H9 (cell line): ENCODE measurements around the gene SLBP. TPM values are rescaled to one million over a fixed set of nuclear protein-coding genes. Genes with fewer than 3 reads are reported as not detected.

Experiments
- DNase-seq: peaks from one replicate; pipeline ENCODE4 v3.0.0-alpha.2; 2017
- H2AFZ ChIP-seq: one replicate; pipeline ENCODE4 v1.6.1; 2013; ENCODE audit warnings: mild to moderate bottlenecking, low read length, control low read depth, moderate library complexity
- H2AK5ac ChIP-seq: 2 replicates; pipeline ENCODE4 v1.6.1; 2013; ENCODE audit warnings: low read length, control low read depth, mixed read lengths; ENCODE audit not compliant: insufficient read length
- H2BK120ac ChIP-seq: one replicate; pipeline ENCODE4 v1.6.1; 2013; ENCODE audit warnings: low read depth, mild to moderate bottlenecking, low read length, control low read depth, inconsistent platforms; ENCODE audit not compliant: poor library complexity, severe bottlenecking
- H2BK12ac ChIP-seq: 2 replicates; pipeline ENCODE4 v1.6.1; 2013; ENCODE audit warnings: low read length, control low read depth, mixed read lengths, low read depth; ENCODE audit not compliant: insufficient read length
- H2BK15ac ChIP-seq: 2 replicates; pipeline ENCODE4 v1.6.1; 2013; ENCODE audit warnings: low read depth, low read length, control low read depth
- H2BK20ac ChIP-seq: one replicate; pipeline ENCODE4 v1.6.1; 2013; ENCODE audit warnings: low read depth, mild to moderate bottlenecking, low read length, control low read depth, inconsistent platforms; ENCODE audit not compliant: poor library complexity, severe bottlenecking
- H2BK5ac ChIP-seq: 2 replicates; pipeline ENCODE4 v1.6.1; 2013; ENCODE audit warnings: low read length, control low read depth, mixed read lengths; ENCODE audit not compliant: insufficient read length
- H3K14ac ChIP-seq: 2 replicates; pipeline ENCODE4 v1.6.1; 2013; ENCODE audit warnings: low read length, control low read depth; ENCODE audit not compliant: insufficient read depth
- H3K18ac ChIP-seq: 2 replicates; pipeline ENCODE4 v1.6.1; 2013; ENCODE audit warnings: low read depth, mild to moderate bottlenecking, mixed read lengths, low read length, control low read depth; ENCODE audit not compliant: insufficient read length
- H3K23ac ChIP-seq: 2 replicates; pipeline ENCODE4 v1.6.1; 2013; ENCODE audit warnings: low read length, control low read depth, mixed read lengths, low read depth; ENCODE audit not compliant: insufficient read length
- H3K23me2 ChIP-seq: 2 replicates; pipeline ENCODE4 v1.6.1; 2013; ENCODE audit warnings: low read depth, mild to moderate bottlenecking, mixed read lengths, low read length, control low read depth; ENCODE audit not compliant: insufficient read length, poor library complexity, severe bottlenecking
- H3K27ac ChIP-seq: 2 replicates; pipeline ENCODE4 v1.5.1; 2013; ENCODE audit warnings: low read length, control low read depth, mixed read lengths, low read depth; ENCODE audit not compliant: insufficient read length
- H3K27me3 ChIP-seq: 2 replicates; pipeline ENCODE4 v1.6.1; 2013; ENCODE audit warnings: low read length, control low read depth, inconsistent platforms; ENCODE audit not compliant: insufficient read depth
- H3K4ac ChIP-seq: 2 replicates; pipeline ENCODE4 v1.6.1; 2013; ENCODE audit warnings: low read depth, mild to moderate bottlenecking, control low read depth, inconsistent platforms, low read length, moderate library complexity
- H3K4me1 ChIP-seq: 2 replicates; pipeline ENCODE4 v1.6.1; 2013; ENCODE audit warnings: low read length, control low read depth, inconsistent platforms; ENCODE audit not compliant: insufficient read depth
- H3K4me2 ChIP-seq: 2 replicates; pipeline ENCODE4 v1.6.1; 2013; ENCODE audit warnings: low read length, control low read depth, mixed read lengths; ENCODE audit not compliant: insufficient read length, insufficient read depth
- H3K56ac ChIP-seq: 2 replicates; pipeline ENCODE4 v1.6.1; 2013; ENCODE audit warnings: low read depth, mild to moderate bottlenecking, mixed read lengths, low read length, control low read depth; ENCODE audit not compliant: insufficient read length
- H3K79me1 ChIP-seq: 2 replicates; pipeline ENCODE4 v1.6.1; 2013; ENCODE audit warnings: low read depth, mild to moderate bottlenecking, moderate library complexity, low read length, control low read depth, inconsistent platforms; ENCODE audit not compliant: insufficient read depth, poor library complexity, severe bottlenecking
- H3K79me2 ChIP-seq: 2 replicates; pipeline ENCODE4 v1.6.1; 2013; ENCODE audit warnings: low read length, control low read depth, inconsistent platforms; ENCODE audit not compliant: insufficient read depth
- H3K9ac ChIP-seq: 2 replicates; pipeline ENCODE4 v1.6.1; 2013; ENCODE audit warnings: low read length, control low read depth, mixed read lengths; ENCODE audit not compliant: insufficient read length; ENCODE audit errors: extremely low read depth
- H3K9me3 ChIP-seq: one replicate; pipeline ENCODE4 v1.6.1; 2013; ENCODE audit warnings: low read depth, low read length, inconsistent platforms; ENCODE audit not compliant: control insufficient read depth
- H3T11ph ChIP-seq: one replicate; pipeline ENCODE4 v1.6.1; 2013; ENCODE audit warnings: mild to moderate bottlenecking, low read length, control low read depth, inconsistent platforms
- H4K20me1 ChIP-seq: one replicate; pipeline ENCODE4 v1.6.1; 2013; ENCODE audit not compliant: control insufficient read depth, insufficient read length, insufficient read depth
- H4K5ac ChIP-seq: 2 replicates; pipeline ENCODE4 v1.6.1; 2013; ENCODE audit warnings: low read depth, mild to moderate bottlenecking, mixed read lengths, low read length, control low read depth; ENCODE audit not compliant: insufficient read length
- H4K8ac ChIP-seq: replicated peaks from 2 replicates; pipeline ENCODE4 v1.6.1; 2013; ENCODE audit warnings: low read length, control low read depth, mixed read lengths, low read depth; ENCODE audit not compliant: insufficient read length
- H4K91ac ChIP-seq: 2 replicates; pipeline ENCODE4 v1.6.1; 2013; ENCODE audit warnings: low read depth, mild to moderate bottlenecking, moderate library complexity, mixed read lengths, low read length, control low read depth; ENCODE audit not compliant: insufficient read length
- H3K27ac Mint-ChIP-seq, 3 experiments: 2 replicates in 2 of 3; 3 replicates in 1 of 3; pipeline ENCODE4 v1.8.0; 2020 to 2021; ENCODE audit warnings: mixed read lengths in 3 of 3, mild to moderate bottlenecking in 1 of 3, moderate library complexity in 1 of 3
- H3K27me3 Mint-ChIP-seq: 2 replicates; pipeline ENCODE4 v1.8.0; 2021; ENCODE audit warnings: low read depth, mild to moderate bottlenecking, moderate library complexity, mixed read lengths
- H3K36me3 Mint-ChIP-seq, 3 experiments: 2 replicates in 2 of 3; 3 replicates in 1 of 3; pipeline ENCODE4 v1.8.0; 2020 to 2021; ENCODE audit warnings: low read depth in 3 of 3, mixed read lengths in 3 of 3; ENCODE audit not compliant: insufficient read depth in 1 of 3
- H3K4me1 Mint-ChIP-seq, 2 experiments: 2 replicates each; pipeline ENCODE4 v1.8.0; 2020; ENCODE audit warnings: mixed read lengths in 2 of 2
- H3K4me3 Mint-ChIP-seq, 2 experiments: 2 replicates in 1 of 2; 3 replicates in 1 of 2; pipeline ENCODE4 v1.8.0; 2020 to 2021; ENCODE audit warnings: mild to moderate bottlenecking in 2 of 2, mixed read lengths in 2 of 2, moderate library complexity in 1 of 2
- H3K9me3 Mint-ChIP-seq, 2 experiments: 2 replicates in 1 of 2; 3 replicates in 1 of 2; pipeline ENCODE4 v1.8.0; 2020; ENCODE audit warnings: mild to moderate bottlenecking in 2 of 2, mixed read lengths in 2 of 2, moderate library complexity in 1 of 2
- CTCF ChIP-seq: fragments of 200-600 bp; sonication (generic); conservative IDR thresholded peaks from 3 replicates; pipeline ENCODE4 v1.8.0; 2021; ENCODE audit warnings: antibody characterized with exemption, mild to moderate bottlenecking
- WGBS: extraction: QIAGEN DNeasy Blood & Tissue Kit; methylation state at CpG from one replicate; pipeline ENCODE4 v1.1.7; 2013; ENCODE audit warnings: missing lambda C conversion rate, low lambda C conversion rate, mixed read lengths; ENCODE audit not compliant: insufficient read length; ENCODE audit errors: extremely low coverage; 5-methylcytosine and 5-hydroxymethylcytosine counted together
- total RNA-seq: library from RNA; stranded (reverse); gene quantifications from 2 replicates; pipeline ENCODE4 v1.2.1, GENCODE V29; 2021

The SLBP gene
- total RNA-seq, 1 experiment from 2014 or later, result 62.7 TPM

GRCh38 chr4:1759170-1759817 lies 47.2 kb upstream of the SLBP start:
- H3K56ac ChIP-seq, result no peak overlapping the region
- H3K4ac ChIP-seq, result no peak overlapping the region
- no peaks in the 10 kb centered on the region; the same call in 1 of the 2 replicates for H3K27me3 Mint-ChIP-seq
- H3K79me1 ChIP-seq, result no peaks in the 10 kb centered on the region
- no peaks in the 10 kb centered on the region for H3K27me3 ChIP-seq
- no peak overlapping the region for H3K4me3 Mint-ChIP-seq
- no peak overlapping the region for H3K27ac ChIP-seq
- H2BK20ac ChIP-seq, result no peak overlapping the region
- DNase-seq, result no peak
- H2BK5ac ChIP-seq, result no peak overlapping the region
- H4K5ac ChIP-seq, result no peak overlapping the region
- peaks cover 8 to 24% of the 10 kb centered on the region in 2 experiments for H3K4me1 Mint-ChIP-seq
- no peak overlapping the region for H3T11ph ChIP-seq
- no peak for TF ChIP-seq CTCF
- H4K20me1 ChIP-seq, result no peaks in the 10 kb centered on the region
- no peak overlapping the region for H4K8ac ChIP-seq
- 0 out of 2 replicates have a peak overlapping the region, but pooled peaks have one; percentile 76 for H2BK15ac ChIP-seq
- no peaks in the 10 kb centered on the region for H3K4me1 ChIP-seq
- H3K14ac ChIP-seq, result no peak overlapping the region; the same call in 1 of the 2 replicates
- H3K9me3 Mint-ChIP-seq, result no peaks in the 10 kb centered on the region
- H3K23me2 ChIP-seq, result no peaks in the 10 kb centered on the region
- H3K9ac ChIP-seq, result no peak overlapping the region
- H2BK12ac ChIP-seq, result no peak overlapping the region
- H4K91ac ChIP-seq, result no peak overlapping the region
- no peak overlapping the region for H2BK120ac ChIP-seq
- no peak overlapping the region for H2AFZ ChIP-seq
- H3K23ac ChIP-seq, result no peak overlapping the region
- no peaks in the 10 kb centered on the region for H3K36me3 Mint-ChIP-seq
- H3K27ac Mint-ChIP-seq, result no peak overlapping the region
- no peak overlapping the region for H2AK5ac ChIP-seq
- H3K9me3 ChIP-seq, result no peaks in the 10 kb centered on the region
- no CpG with 5 or more reads among the region's 19 CpGs for WGBS
- no peak overlapping the region for H3K4me2 ChIP-seq
- no peaks in the 10 kb centered on the region for H3K79me2 ChIP-seq
- H3K18ac ChIP-seq, result no peak overlapping the region
